ENCODE results near the gene HDLBP. TPM values are rescaled to one million over a fixed set of nuclear protein-coding genes. Genes with fewer than 3 reads are reported as not detected.

HDLBP gene
- polyA plus RNA-seq, 3 donors: 187 to 327 (median 208) TPM

- 79 to 89% (median 87%) methylated on average over 18 of the region's 18 CpGs for WGBS, 3 donors
- no peak overlapping the region for H3K27ac ChIP-seq (ENCODE audit: low read depth, low read length)
Measured at GRCh38 chr2:241195506-241196130, 119.9 kb downstream of the HDLBP start.

- 67 to 83% (median 79%) methylated on average over 9 of the region's 9 CpGs for WGBS, 3 donors
- no peak overlapping the region for H3K27ac ChIP-seq (ENCODE audit: low read depth, low read length)
Measured at GRCh38 chr2:241194811-241195210, 120.7 kb downstream of the HDLBP start.

- no peak overlapping the region for H3K27ac ChIP-seq (ENCODE audit: low read depth, low read length)
- 82 to 87% (median 84%) methylated on average over 8 of the region's 8 CpGs for WGBS, 3 donors
Measured at GRCh38 chr2:241193271-241193670, 122.2 kb downstream of the HDLBP start.

- 64 to 74% (median 70%) methylated on average over 14 of the region's 14 CpGs for WGBS, 3 donors
- no peak overlapping the region for H3K27ac ChIP-seq (ENCODE audit: low read depth, low read length)
Measured at GRCh38 chr2:241191081-241191480, 124.4 kb downstream of the HDLBP start.

GRCh38 chr2:241190291-241190981 lies 125.0 kb downstream of the HDLBP start:
- no peak overlapping the region for H3K27ac ChIP-seq (ENCODE audit: low read depth, low read length)
- WGBS, 3 donors: 85 to 93% (median 85%) methylated on average over 15 to 19 of the region's 19 CpGs

- no peak overlapping the region for H3K27ac ChIP-seq (ENCODE audit: low read depth, low read length)
- 77 to 83% (median 83%) methylated on average over 15 of the region's 15 CpGs for WGBS, 3 donors
Measured at GRCh38 chr2:241189856-241190201, 125.6 kb downstream of the HDLBP start.

GRCh38 chr2:241189093-241189855 lies 126.2 kb downstream of the HDLBP start:
- no peak overlapping the region for H3K27ac ChIP-seq (ENCODE audit: low read depth, low read length)
- WGBS, 3 donors: 90 to 93% (median 93%) methylated on average over 31 to 32 of the region's 32 CpGs

GRCh38 chr2:241188361-241189092 lies 126.9 kb downstream of the HDLBP start, which contains the start of gene ANO7:
Gene ANO7 (plus strand): TSS chr2:241188677. CDS start chr2:241190064, 1,387 bp downstream.
- WGBS, 3 donors: 58 to 78% (median 75%) methylated on average over 21 of the region's 21 CpGs

GRCh38 chr2:241187918-241188234 lies 127.6 kb downstream of the HDLBP start:
- H3K27ac ChIP-seq (ENCODE audit: low read depth, low read length): no peak overlapping the region
- WGBS, 3 donors: 54 to 64% (median 62%) methylated on average over 4 of the region's 4 CpGs

More at GRCh38 chr2:241188361-241189092, 126.9 kb downstream of the HDLBP start, which contains the start of gene ANO7:
- no peak within 1 kb of the TSS for H3K27ac ChIP-seq (ENCODE audit: low read depth, low read length)

GRCh38 chr2:241187101-241187917 lies 128.2 kb downstream of the HDLBP start:
- WGBS, 3 donors: 56 to 64% (median 59%) methylated on average over 13 to 14 of the region's 14 CpGs
- H3K27ac ChIP-seq (ENCODE audit: low read depth, low read length): no peak overlapping the region

- 57 to 79% (median 63%) methylated on average over 11 of the region's 11 CpGs for WGBS, 3 donors
Measured at GRCh38 chr2:241185961-241186360, 129.5 kb downstream of the HDLBP start.

GRCh38 chr2:241184901-241185300 lies 130.6 kb downstream of the HDLBP start:
- H3K27ac ChIP-seq (ENCODE audit: low read depth, low read length): no peak overlapping the region
- 71 to 79% (median 75%) methylated on average over 9 of the region's 9 CpGs for WGBS, 3 donors

More at GRCh38 chr2:241185961-241186360, 129.5 kb downstream of the HDLBP start:
- no peak overlapping the region for H3K27ac ChIP-seq (ENCODE audit: low read depth, low read length)

- WGBS, 3 donors: 90 to 92% (median 91%) methylated on average over 9 of the region's 9 CpGs
- H3K27ac ChIP-seq (ENCODE audit: low read depth, low read length): no peak overlapping the region
Measured at GRCh38 chr2:241183221-241183620, 132.3 kb downstream of the HDLBP start.

- no peak overlapping the region for H3K27ac ChIP-seq (ENCODE audit: low read depth, low read length)
- 92 to 94% (median 93%) methylated on average over 28 of the region's 28 CpGs for WGBS, 3 donors
Measured at GRCh38 chr2:241182531-241183133, 132.8 kb downstream of the HDLBP start.

GRCh38 chr2:241182126-241182525 lies 133.3 kb downstream of the HDLBP start:
- H3K27ac ChIP-seq (ENCODE audit: low read depth, low read length): no peak overlapping the region
- WGBS, 3 donors: 96 to 100% (median 98%) methylated on average over 3 of the region's 3 CpGs

GRCh38 chr2:241180495-241180894 lies 135.0 kb downstream of the HDLBP start:
- no peak overlapping the region for H3K27ac ChIP-seq (ENCODE audit: low read depth, low read length)
- WGBS, 3 donors: 90 to 94% (median 91%) methylated on average over 12 of the region's 12 CpGs

GRCh38 chr2:241179899-241180298 lies 135.6 kb downstream of the HDLBP start:
- WGBS, 3 donors: 74 to 87% (median 77%) methylated on average over 4 of the region's 4 CpGs
- H3K27ac ChIP-seq (ENCODE audit: low read depth, low read length): no peak overlapping the region

All from adipose tissue (tissue), 3 donors.